ENCODE measurements around the gene RSPH10B.
"Not testable (repeated sequence)": the region's sequence is repeated elsewhere in the genome, so short reads cannot be mapped to it uniquely, and the experiment has no call there.

DNA sequence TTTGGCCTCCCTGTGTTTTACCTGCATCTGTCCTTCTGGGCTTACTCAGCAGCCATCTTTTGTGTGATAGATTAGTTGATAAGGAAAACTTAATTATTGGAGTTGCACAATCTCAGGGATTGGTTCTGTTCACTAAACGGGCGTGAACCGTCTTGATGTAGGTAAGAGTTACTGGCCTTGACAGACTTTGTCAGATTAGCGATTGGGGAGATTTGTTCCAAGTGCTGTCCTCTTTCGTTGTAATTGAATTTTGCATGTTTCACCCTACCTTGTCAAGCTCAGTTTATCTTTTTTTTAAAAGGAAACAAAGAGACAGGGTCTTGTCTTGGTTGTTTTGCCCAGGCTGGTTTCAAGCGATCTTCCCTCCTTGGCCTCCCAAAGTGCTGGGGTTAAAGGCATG is 67.5 kb downstream of the RSPH10B start:
- TF ChIP-seq, protein P1, sequence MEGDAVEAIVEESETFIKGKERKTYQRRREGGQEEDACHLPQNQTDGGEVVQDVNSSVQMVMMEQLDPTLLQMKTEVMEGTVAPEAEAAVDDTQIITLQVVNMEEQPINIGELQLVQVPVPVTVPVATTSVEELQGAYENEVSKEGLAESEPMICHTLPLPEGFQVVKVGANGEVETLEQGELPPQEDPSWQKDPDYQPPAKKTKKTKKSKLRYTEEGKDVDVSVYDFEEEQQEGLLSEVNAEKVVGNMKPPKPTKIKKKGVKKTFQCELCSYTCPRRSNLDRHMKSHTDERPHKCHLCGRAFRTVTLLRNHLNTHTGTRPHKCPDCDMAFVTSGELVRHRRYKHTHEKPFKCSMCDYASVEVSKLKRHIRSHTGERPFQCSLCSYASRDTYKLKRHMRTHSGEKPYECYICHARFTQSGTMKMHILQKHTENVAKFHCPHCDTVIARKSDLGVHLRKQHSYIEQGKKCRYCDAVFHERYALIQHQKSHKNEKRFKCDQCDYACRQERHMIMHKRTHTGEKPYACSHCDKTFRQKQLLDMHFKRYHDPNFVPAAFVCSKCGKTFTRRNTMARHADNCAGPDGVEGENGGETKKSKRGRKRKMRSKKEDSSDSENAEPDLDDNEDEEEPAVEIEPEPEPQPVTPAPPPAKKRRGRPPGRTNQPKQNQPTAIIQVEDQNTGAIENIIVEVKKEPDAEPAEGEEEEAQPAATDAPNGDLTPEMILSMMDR (conservative IDR thresholded peaks at IDR 0.05), result not testable (repeated sequence)
- TF ChIP-seq EZH2 (IDR thresholded peaks at IDR 0.05; ENCODE audit: low read depth), result not testable (repeated sequence)
